ENCODE data around the gene TMCC1. TPM values are rescaled to one million over a fixed set of nuclear protein-coding genes. Genes with fewer than 3 reads are reported as not detected.

The TMCC1 gene
- total RNA-seq, 4 donors from 2014 or later: 4.1 to 21.8 (median 14.5) TPM

DNA sequence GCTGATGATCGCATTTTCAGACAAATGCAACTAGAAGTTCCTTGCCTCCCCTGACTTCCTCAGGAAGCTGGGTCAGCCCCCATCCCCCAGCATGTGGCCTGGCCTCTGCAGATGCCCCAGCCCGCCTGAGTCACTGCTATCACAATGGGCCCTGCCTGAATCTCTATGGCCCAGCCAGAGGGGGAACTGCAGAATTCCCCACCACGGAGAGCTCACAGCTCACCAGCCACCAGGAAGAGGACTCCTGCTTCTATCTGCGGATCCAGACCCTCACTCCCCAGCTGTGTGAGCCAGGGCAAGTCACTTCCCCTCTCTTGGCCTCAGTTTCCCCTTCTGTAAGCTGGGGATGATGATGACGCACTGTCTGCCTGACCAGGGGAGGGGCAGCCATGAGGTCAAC lies 293.9 kb downstream of the TMCC1 start:
- in situ Hi-C loops (cut with MboI; ENCODE audit: low pct_ligation_motif_present in 1 of 4, low pct_unique_long_range_greater_than_20kb in 1 of 4, low sequenced_read_pairs in 3 of 4): no loop called here
- peaks cover 14 to 70% (median 40%) of the 10 kb centered on the region in 4 donors for H3K4me1 ChIP-seq
- 66% methylated on average over 5 of the region's 5 CpGs; no CpG with 5 or more reads in 1 of the 2 donors for WGBS, 2 donors (ENCODE audit: low coverage in 1 of 2)
- no peak for TF ChIP-seq EP300 (IDR thresholded peaks at IDR 0.05; ENCODE audit: low read depth)
- TF ChIP-seq POLR2AphosphoS5 (IDR thresholded peaks at IDR 0.05): peak in 1 of 3 donors; percentile 7
- intact Hi-C loops (cut with DNase I; ENCODE audit: low total_unique reads): loop anchor here (10.0 kb wide), 1 partner anchor 105 kb away; no protein-coding TSS in a partner anchor
- H3K27me3 ChIP-seq: peaks cover 3% of the 10 kb centered on the region
- peak; percentile 49 for DNase-seq
- peak overlapping the region; percentile 78 to 86 (median 81) for H3K27ac ChIP-seq
- no peaks in the 10 kb centered on the region for H3K36me3 ChIP-seq
- no peaks in the 10 kb centered on the region for H3K9me3 ChIP-seq
- H3K4me3 ChIP-seq: no peak overlapping the region

DNA sequence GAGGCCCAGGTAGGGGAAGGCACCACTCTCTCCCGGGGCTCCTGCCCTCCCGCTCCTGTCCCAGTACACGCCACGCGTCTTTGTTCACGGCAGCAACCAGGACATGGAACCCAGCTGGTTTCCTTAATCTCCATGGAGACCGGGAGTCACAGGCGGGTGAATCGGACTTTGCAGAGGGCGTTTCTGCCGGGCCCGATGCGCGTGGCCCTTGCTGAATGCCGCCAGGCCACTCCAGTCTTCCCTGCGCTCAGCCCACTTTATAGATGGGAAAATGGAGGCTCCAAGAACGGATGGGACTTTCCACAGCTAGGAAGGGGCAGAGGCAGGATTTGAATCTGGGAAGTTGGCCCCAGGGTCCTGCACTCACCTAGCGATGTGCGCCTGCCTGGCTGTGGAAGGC lies 294.4 kb downstream of the TMCC1 start:
- H3K27me3 ChIP-seq: no peaks in the 10 kb centered on the region
- no peak overlapping the region for H3K4me3 ChIP-seq
- intact Hi-C loops (cut with DNase I; ENCODE audit: low total_unique reads) (no loop called here), in situ Hi-C loops (cut with MboI; ENCODE audit: low pct_ligation_motif_present in 1 of 4, low pct_unique_long_range_greater_than_20kb in 1 of 4, low sequenced_read_pairs in 3 of 4) (no loop called here)
- DNase-seq: no peak
- H3K36me3 ChIP-seq: no peaks in the 10 kb centered on the region
- H3K4me1 ChIP-seq: peaks cover 16 to 75% (median 44%) of the 10 kb centered on the region in 4 donors
- WGBS, 2 donors (ENCODE audit: low coverage in 1 of 2): 84% methylated on average over 19 of the region's 19 CpGs; no CpG with 5 or more reads in 1 of the 2 donors
- TF ChIP-seq POLR2A (IDR thresholded peaks at IDR 0.05) (no peak), POLR2AphosphoS5 (IDR thresholded peaks at IDR 0.05) (no peak), EP300 (IDR thresholded peaks at IDR 0.05; ENCODE audit: low read depth) (no peak)
- TF ChIP-seq, protein P1, sequence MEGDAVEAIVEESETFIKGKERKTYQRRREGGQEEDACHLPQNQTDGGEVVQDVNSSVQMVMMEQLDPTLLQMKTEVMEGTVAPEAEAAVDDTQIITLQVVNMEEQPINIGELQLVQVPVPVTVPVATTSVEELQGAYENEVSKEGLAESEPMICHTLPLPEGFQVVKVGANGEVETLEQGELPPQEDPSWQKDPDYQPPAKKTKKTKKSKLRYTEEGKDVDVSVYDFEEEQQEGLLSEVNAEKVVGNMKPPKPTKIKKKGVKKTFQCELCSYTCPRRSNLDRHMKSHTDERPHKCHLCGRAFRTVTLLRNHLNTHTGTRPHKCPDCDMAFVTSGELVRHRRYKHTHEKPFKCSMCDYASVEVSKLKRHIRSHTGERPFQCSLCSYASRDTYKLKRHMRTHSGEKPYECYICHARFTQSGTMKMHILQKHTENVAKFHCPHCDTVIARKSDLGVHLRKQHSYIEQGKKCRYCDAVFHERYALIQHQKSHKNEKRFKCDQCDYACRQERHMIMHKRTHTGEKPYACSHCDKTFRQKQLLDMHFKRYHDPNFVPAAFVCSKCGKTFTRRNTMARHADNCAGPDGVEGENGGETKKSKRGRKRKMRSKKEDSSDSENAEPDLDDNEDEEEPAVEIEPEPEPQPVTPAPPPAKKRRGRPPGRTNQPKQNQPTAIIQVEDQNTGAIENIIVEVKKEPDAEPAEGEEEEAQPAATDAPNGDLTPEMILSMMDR (IDR thresholded peaks at IDR 0.05): no peak
- H3K27ac ChIP-seq: peak overlapping the region; percentile 78 to 86 (median 81)
- H3K9me3 ChIP-seq: no peaks in the 10 kb centered on the region

DNA sequence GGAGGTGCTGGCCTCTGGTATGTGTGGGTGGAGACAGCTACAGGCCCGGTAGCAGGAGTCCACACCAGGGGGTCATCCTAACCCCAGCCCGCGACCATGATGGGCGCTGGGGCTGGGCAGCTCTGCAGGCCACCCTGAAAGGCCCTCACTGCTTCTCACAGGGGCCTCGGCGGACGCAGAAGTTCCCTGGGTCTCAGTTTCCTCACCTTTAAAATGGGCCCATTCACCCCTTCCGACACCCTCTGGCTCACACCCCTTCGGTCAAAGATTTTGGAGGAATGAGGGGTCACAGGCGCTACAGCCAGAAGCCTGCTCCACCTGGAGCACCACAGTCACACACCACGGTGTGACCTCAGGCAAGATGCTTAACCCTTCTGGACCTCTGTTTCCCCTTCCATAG lies 295.0 kb downstream of the TMCC1 start:
- Histone ChIP-seq H3K4me1 (peaks cover 18 to 80% (median 50%) of the 10 kb centered on the region in 4 donors), H3K36me3 (no peaks in the 10 kb centered on the region), H3K4me3 (no peak overlapping the region), H3K27ac (peak overlapping the region; percentile 78 to 86 (median 81)), H3K27me3 (no peaks in the 10 kb centered on the region), H3K9me3 (no peaks in the 10 kb centered on the region)
- DNase-seq: no peak
- intact Hi-C loops (cut with DNase I; ENCODE audit: low total_unique reads) (no loop called here), in situ Hi-C loops (cut with MboI; ENCODE audit: low pct_ligation_motif_present in 1 of 4, low pct_unique_long_range_greater_than_20kb in 1 of 4, low sequenced_read_pairs in 3 of 4) (no loop called here)
- WGBS, 2 donors (ENCODE audit: low coverage in 1 of 2): 84% methylated on average over 11 of the region's 11 CpGs; no CpG with 5 or more reads in 1 of the 2 donors
- no peak for TF ChIP-seq POLR2A (IDR thresholded peaks at IDR 0.05)
- no peak for TF ChIP-seq POLR2AphosphoS5 (IDR thresholded peaks at IDR 0.05)
- TF ChIP-seq, protein P1 (IDR thresholded peaks at IDR 0.05): no peak
- no peak for TF ChIP-seq EP300 (IDR thresholded peaks at IDR 0.05; ENCODE audit: low read depth)

DNA sequence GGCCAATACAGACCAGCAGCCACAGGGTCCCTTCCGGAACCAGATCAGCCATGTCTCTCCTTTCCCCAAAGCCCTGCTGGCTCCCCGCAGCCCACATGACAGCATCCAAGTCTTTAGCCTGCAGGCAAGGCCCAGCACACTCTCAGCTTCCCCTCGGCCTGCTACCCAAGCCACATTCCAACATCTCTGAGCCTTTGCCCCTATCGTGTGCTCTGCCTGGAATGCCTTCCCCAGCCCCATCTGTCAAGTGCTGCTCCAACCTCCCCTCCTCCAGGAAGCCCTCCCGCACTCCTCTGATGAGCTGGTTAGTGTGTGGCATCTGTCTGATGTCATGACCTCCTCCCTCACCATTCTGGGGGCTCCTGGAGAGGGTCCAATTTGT lies 295.5 kb downstream of the TMCC1 start:
- no peaks in the 10 kb centered on the region for H3K27me3 ChIP-seq
- H3K4me3 ChIP-seq: no peak overlapping the region
- H3K4me1 ChIP-seq: peaks cover 18 to 83% (median 55%) of the 10 kb centered on the region in 4 donors
- no peaks in the 10 kb centered on the region for H3K9me3 ChIP-seq
- DNase-seq: no peak
- TF ChIP-seq, protein P1 (IDR thresholded peaks at IDR 0.05): no peak
- TF ChIP-seq EP300 (IDR thresholded peaks at IDR 0.05; ENCODE audit: low read depth) (no peak), POLR2A (IDR thresholded peaks at IDR 0.05) (no peak), POLR2AphosphoS5 (IDR thresholded peaks at IDR 0.05) (no peak)
- in situ Hi-C loops (cut with MboI; ENCODE audit: low pct_ligation_motif_present in 1 of 4, low pct_unique_long_range_greater_than_20kb in 1 of 4, low sequenced_read_pairs in 3 of 4) (no loop called here), intact Hi-C loops (cut with DNase I; ENCODE audit: low total_unique reads) (no loop called here)
- peak overlapping the region; percentile 78 to 86 (median 81) for H3K27ac ChIP-seq
- 77% methylated on average over 5 of the region's 5 CpGs; no CpG with 5 or more reads in 1 of the 2 donors for WGBS, 2 donors (ENCODE audit: low coverage in 1 of 2)
- no peaks in the 10 kb centered on the region for H3K36me3 ChIP-seq

Small RNA genes lying within 50 kb of the gene (small RNA-seq; reads per million reads assigned to genes)
- gene RF00026: 0 reads per million in 4 donors
- 0 reads per million in 4 donors for gene RNY3P13

Other genes starting within 250 kb of the TMCC1 start
- not detected for gene TRH, start 81.0 kb upstream of the TMCC1 start, total RNA-seq
- not detected for gene ALG1L2, start 188.1 kb upstream of the TMCC1 start, total RNA-seq

All from transverse colon (tissue), 4 donors.